ENCODE data around the gene ARFGAP3. TPM values are rescaled to one million over a fixed set of nuclear protein-coding genes. Genes with fewer than 3 reads are reported as not detected.

ARFGAP3 gene
- total and polyA plus RNA-seq, 10 donors, result 15.0 to 46.8 (median 40.4) TPM

DNA sequence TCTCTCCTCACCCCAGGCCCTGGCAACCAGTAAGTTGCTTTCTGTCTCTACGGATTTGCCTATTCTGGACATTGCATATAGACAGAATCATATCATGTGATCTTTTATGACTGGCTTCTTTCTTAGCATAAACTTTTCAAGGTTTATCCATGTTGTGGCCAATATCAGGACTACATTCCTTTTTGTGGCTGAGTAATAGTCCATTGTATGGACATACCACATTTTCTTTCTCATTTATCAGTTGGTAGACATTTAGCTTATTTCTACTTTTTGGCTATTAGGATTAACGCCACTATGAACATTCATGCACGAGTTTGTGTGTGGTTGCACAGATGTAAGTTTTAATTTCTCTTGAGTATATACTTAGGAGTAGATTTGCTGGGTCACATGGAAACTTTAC is 35.7 kb downstream of the ARFGAP3 start:
- 94 to 97% (median 95%) methylated on average over 3 of the region's 3 CpGs for WGBS, 5 donors
- Histone ChIP-seq H3K4me3 (no peak overlapping the region), H3K36me3 (peaks cover 0 to 73% (median 44%) of the 10 kb centered on the region in 6 donors), H3K4me1 (peaks cover 3 to 16% (median 12%) of the 10 kb centered on the region in 6 donors), H3K27me3 (replicated peaks in 1 of 7) (no peaks in the 10 kb centered on the region), H3K27ac (no peak overlapping the region), H3K9me3 (peaks cover 0 to 7% (median 2%) of the 10 kb centered on the region in 8 donors)
- no peak for DNase-seq
- TF ChIP-seq POLR2AphosphoS5 (IDR thresholded peaks at IDR 0.05), result no peak
- TF ChIP-seq POLR2A (IDR thresholded peaks at IDR 0.05), result no peak
- TF ChIP-seq, protein P1, sequence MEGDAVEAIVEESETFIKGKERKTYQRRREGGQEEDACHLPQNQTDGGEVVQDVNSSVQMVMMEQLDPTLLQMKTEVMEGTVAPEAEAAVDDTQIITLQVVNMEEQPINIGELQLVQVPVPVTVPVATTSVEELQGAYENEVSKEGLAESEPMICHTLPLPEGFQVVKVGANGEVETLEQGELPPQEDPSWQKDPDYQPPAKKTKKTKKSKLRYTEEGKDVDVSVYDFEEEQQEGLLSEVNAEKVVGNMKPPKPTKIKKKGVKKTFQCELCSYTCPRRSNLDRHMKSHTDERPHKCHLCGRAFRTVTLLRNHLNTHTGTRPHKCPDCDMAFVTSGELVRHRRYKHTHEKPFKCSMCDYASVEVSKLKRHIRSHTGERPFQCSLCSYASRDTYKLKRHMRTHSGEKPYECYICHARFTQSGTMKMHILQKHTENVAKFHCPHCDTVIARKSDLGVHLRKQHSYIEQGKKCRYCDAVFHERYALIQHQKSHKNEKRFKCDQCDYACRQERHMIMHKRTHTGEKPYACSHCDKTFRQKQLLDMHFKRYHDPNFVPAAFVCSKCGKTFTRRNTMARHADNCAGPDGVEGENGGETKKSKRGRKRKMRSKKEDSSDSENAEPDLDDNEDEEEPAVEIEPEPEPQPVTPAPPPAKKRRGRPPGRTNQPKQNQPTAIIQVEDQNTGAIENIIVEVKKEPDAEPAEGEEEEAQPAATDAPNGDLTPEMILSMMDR (IDR thresholded peaks at IDR 0.05 in 8 of 11, conservative IDR thresholded peaks at IDR 0.05 in 3 of 11), result no peak
- intact Hi-C loops (cut with DNase I; ENCODE audit: low total_unique reads), result no loop called here

DNA sequence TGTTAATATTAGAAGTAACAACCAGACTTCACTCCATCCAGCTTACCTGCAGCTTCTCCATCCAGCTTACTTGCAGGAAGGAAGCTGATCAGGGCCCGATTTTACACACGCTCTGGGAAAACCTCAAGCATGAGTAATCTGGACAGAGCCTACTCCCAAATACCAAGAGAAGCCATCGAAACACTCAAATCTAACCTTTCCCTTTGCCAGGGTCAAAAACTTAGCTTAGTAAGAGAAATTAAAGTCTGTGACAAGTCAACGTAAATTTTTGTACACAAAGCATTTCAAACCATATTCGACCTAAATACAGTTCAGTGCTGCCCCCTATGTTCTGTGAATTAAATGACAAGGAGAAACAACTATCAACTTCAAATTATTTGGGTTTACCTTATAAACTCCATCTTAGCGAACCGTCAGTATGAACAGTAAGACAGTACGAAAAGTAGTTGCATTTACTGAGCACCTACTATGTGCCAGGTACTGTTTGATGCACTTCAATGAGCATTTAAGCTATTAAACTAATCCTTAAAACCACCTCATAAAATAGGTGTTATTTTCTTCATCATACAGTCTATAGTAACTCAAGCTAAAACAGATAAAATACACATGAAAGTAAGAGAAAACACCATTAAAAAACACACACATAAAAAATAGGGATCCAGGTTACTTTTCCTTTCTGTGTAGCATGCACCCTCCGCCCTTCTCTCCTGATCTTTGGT is 36.9 kb downstream of the ARFGAP3 start:
- WGBS, 5 donors, result 30 to 81% (median 53%) methylated on average over 9 of the region's 9 CpGs
- Histone ChIP-seq H3K27me3 (replicated peaks in 1 of 7) (no peaks in the 10 kb centered on the region), H3K9me3 (peaks cover 0 to 7% (median 2%) of the 10 kb centered on the region in 8 donors), H3K27ac (peak overlapping the region in 6 of 8 donors; percentile 13 to 62 (median 40)), H3K4me1 (peaks cover 3 to 16% (median 12%) of the 10 kb centered on the region in 6 donors), H3K4me3 (no peak overlapping the region), H3K36me3 (peaks cover 0 to 73% (median 40%) of the 10 kb centered on the region in 6 donors)
- intact Hi-C loops (cut with DNase I; ENCODE audit: low total_unique reads), result no loop called here
- no peak for TF ChIP-seq POLR2AphosphoS5 (IDR thresholded peaks at IDR 0.05)
- TF ChIP-seq, protein P1 (IDR thresholded peaks at IDR 0.05 in 8 of 11, conservative IDR thresholded peaks at IDR 0.05 in 3 of 11), result peak in 7 of 11 experiments; percentile 29 to 77 (median 53)
- no peak for DNase-seq

GRCh38 chr22:42819412-42820044 is 37.5 kb downstream of the ARFGAP3 start:
- peak overlapping the region in 6 of 8 donors; percentile 13 to 62 (median 40) for H3K27ac ChIP-seq
- H3K36me3 ChIP-seq, result peaks cover 0 to 73% (median 39%) of the 10 kb centered on the region in 6 donors
- H3K4me1 ChIP-seq, result peaks cover 3 to 16% (median 12%) of the 10 kb centered on the region in 6 donors
- H3K27me3 ChIP-seq (replicated peaks in 1 of 7), result no peaks in the 10 kb centered on the region
- H3K9me3 ChIP-seq, result peaks cover 0 to 7% (median 2%) of the 10 kb centered on the region in 8 donors
- TF ChIP-seq POLR2A (IDR thresholded peaks at IDR 0.05) (no peak), POLR2AphosphoS5 (IDR thresholded peaks at IDR 0.05) (no peak)
- TF ChIP-seq, protein P1 (IDR thresholded peaks at IDR 0.05 in 8 of 11, conservative IDR thresholded peaks at IDR 0.05 in 3 of 11), result no peak
- intact Hi-C loops (cut with DNase I; ENCODE audit: low total_unique reads), result loop anchor here (10.0 kb wide), 1 partner anchor 155 kb away; no protein-coding TSS in a partner anchor
- H3K4me3 ChIP-seq, result no peak overlapping the region
- no peak for DNase-seq
- 71 to 78% (median 74%) methylated on average over 9 of the region's 9 CpGs for WGBS, 5 donors

DNA sequence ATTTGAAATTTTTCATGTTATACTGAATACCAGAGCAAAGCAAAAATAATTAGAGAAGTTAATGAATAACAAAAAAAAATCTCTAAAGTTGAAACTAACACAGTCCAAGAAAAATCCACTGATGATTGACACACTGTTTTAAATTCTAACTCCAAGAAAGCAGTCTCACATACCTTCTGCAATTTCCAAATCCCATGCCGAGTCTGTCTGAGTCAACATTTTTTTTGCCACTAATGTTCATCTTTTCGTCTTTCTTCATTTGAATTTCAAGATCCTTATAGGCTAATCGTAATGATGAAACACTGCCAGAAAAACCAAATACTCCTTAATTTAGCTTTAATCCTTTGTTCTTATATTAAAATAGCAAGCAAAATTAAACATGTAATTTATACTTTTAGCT is 39.5 kb downstream of the ARFGAP3 start:
- H3K4me1 ChIP-seq, result peaks cover 3 to 16% (median 12%) of the 10 kb centered on the region in 6 donors
- no peaks in the 10 kb centered on the region for H3K27me3 ChIP-seq (replicated peaks in 1 of 7)
- no peak for DNase-seq
- WGBS, 5 donors, result 87 to 96% (median 90%) methylated on average over 3 of the region's 3 CpGs
- H3K9me3 ChIP-seq, result peaks cover 0 to 7% (median 2%) of the 10 kb centered on the region in 8 donors
- TF ChIP-seq POLR2AphosphoS5 (IDR thresholded peaks at IDR 0.05), result no peak
- TF ChIP-seq POLR2A (IDR thresholded peaks at IDR 0.05), result no peak
- TF ChIP-seq, protein P1 (IDR thresholded peaks at IDR 0.05 in 8 of 11, conservative IDR thresholded peaks at IDR 0.05 in 3 of 11), result no peak
- H3K27ac ChIP-seq, result no peak overlapping the region
- intact Hi-C loops (cut with DNase I; ENCODE audit: low total_unique reads), result loop anchor here (10.0 kb wide), 1 partner anchor 153 kb away; no protein-coding TSS in a partner anchor
- H3K36me3 ChIP-seq, result peaks cover 0 to 74% (median 34%) of the 10 kb centered on the region in 6 donors
- H3K4me3 ChIP-seq, result no peak overlapping the region
